GM19238 (cell line): ENCODE data around the gene EDN3.

Experiments
- DNase-seq: peaks from one replicate; pipeline ENCODE4 v3.0.0; 2011; ENCODE audit warnings: low spot score; ENCODE audit not compliant: insufficient read length

Gene EDN3

GRCh38 chr20:59308493-59309201 lies 8.2 kb downstream of the EDN3 start:
- no peak for DNase-seq

GRCh38 chr20:59309218-59309617 lies 8.8 kb downstream of the EDN3 start:
- no peak for DNase-seq

- no peak for DNase-seq
These were observed 14.6 kb downstream of the EDN3 start for GRCh38 chr20:59314997-59315396.

GRCh38 chr20:59316911-59317731 lies 16.7 kb downstream of the EDN3 start:
- no peak for DNase-seq

- DNase-seq, result no peak
These were observed 17.9 kb downstream of the EDN3 start for GRCh38 chr20:59318201-59318790.

- DNase-seq, result no peak
These were observed 18.4 kb downstream of the EDN3 start for GRCh38 chr20:59318803-59319202.

- DNase-seq, result no peak
These were observed 20.0 kb downstream of the EDN3 start for GRCh38 chr20:59320426-59320825.

GRCh38 chr20:59320854-59321647 lies 20.6 kb downstream of the EDN3 start:
- DNase-seq, result no peak

GRCh38 chr20:59322081-59322480 lies 21.7 kb downstream of the EDN3 start:
- DNase-seq, result no peak

- no peak for DNase-seq
These were observed 22.4 kb downstream of the EDN3 start for GRCh38 chr20:59322585-59323454.

GRCh38 chr20:59323731-59324130 lies 23.3 kb downstream of the EDN3 start:
- DNase-seq, result no peak

- no peak for DNase-seq
These were observed 24.2 kb downstream of the EDN3 start for GRCh38 chr20:59324521-59325141.

GRCh38 chr20:59325142-59325523 lies 24.7 kb downstream of the EDN3 start:
- DNase-seq, result no peak

- no peak for DNase-seq
These were observed 25.8 kb downstream of the EDN3 start for GRCh38 chr20:59326188-59326587.

- DNase-seq, result no peak
These were observed 27.7 kb downstream of the EDN3 start for GRCh38 chr20:59328071-59328470.

GRCh38 chr20:59331721-59332329 lies 31.4 kb downstream of the EDN3 start:
- DNase-seq, result no peak

- no peak for DNase-seq
These were observed 32.9 kb downstream of the EDN3 start for GRCh38 chr20:59333260-59333845.

GRCh38 chr20:59333951-59334350 lies 33.5 kb downstream of the EDN3 start:
- DNase-seq, result no peak

- DNase-seq, result no peak
These were observed 34.4 kb downstream of the EDN3 start for GRCh38 chr20:59334651-59335300.
